ENCODE results near the gene TBC1D1. TPM values are rescaled to one million over a fixed set of nuclear protein-coding genes. Genes with fewer than 3 reads are reported as not detected.

TBC1D1 gene
- total RNA-seq, 1 experiment from 2014 or later, result 28.5 TPM

GRCh38 chr4:38026158-38026740 lies 135.4 kb downstream of the TBC1D1 start:
- Histone ChIP-seq H3K9me3 (no peaks in the 10 kb centered on the region), H3K27me3 (replicated peaks; ENCODE audit: control insufficient read depth, insufficient read depth, low read length) (no peaks in the 10 kb centered on the region), H3K4me1 (no peaks in the 10 kb centered on the region), H3K36me3 (ENCODE audit: control insufficient read depth, insufficient read depth, low read length) (no peaks in the 10 kb centered on the region), H3K4me3 (ENCODE audit: low read depth, low read length) (no peak overlapping the region)
- Mint-ChIP-seq H3K4me1 (ENCODE audit: low read depth, unreplicated experiment) (no peaks in the 10 kb centered on the region), H3K4me3 (ENCODE audit: unreplicated experiment) (no peak overlapping the region), H3K9me3 (ENCODE audit: unreplicated experiment) (peaks cover under 1% of the 10 kb centered on the region), H3K27ac (ENCODE audit: unreplicated experiment) (no peak overlapping the region), H3K36me3 (ENCODE audit: insufficient read depth, unreplicated experiment) (no peaks in the 10 kb centered on the region), H3K27me3 (ENCODE audit: insufficient read depth, unreplicated experiment) (no peaks in the 10 kb centered on the region)
- intact Hi-C loops (cut with micrococcal nuclease; ENCODE audit: unreplicated experiment), result no loop called here
- DNase-seq, result no peak
- BruUV-seq (replicated peaks), result no TSS peak
- ChIA-PET CTCF (interaction anchor here (0.6 kb wide), 1 partner anchor 1155 kb away, joined by 3 read pairs; no protein-coding TSS in a partner anchor), POLR2A (no interaction called here)
- TF ChIP-seq, protein P1, sequence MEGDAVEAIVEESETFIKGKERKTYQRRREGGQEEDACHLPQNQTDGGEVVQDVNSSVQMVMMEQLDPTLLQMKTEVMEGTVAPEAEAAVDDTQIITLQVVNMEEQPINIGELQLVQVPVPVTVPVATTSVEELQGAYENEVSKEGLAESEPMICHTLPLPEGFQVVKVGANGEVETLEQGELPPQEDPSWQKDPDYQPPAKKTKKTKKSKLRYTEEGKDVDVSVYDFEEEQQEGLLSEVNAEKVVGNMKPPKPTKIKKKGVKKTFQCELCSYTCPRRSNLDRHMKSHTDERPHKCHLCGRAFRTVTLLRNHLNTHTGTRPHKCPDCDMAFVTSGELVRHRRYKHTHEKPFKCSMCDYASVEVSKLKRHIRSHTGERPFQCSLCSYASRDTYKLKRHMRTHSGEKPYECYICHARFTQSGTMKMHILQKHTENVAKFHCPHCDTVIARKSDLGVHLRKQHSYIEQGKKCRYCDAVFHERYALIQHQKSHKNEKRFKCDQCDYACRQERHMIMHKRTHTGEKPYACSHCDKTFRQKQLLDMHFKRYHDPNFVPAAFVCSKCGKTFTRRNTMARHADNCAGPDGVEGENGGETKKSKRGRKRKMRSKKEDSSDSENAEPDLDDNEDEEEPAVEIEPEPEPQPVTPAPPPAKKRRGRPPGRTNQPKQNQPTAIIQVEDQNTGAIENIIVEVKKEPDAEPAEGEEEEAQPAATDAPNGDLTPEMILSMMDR (IDR thresholded peaks at IDR 0.05; ENCODE audit: insufficient read depth in 1 of 2, low read depth in 1 of 2, low read length in 1 of 2, severe bottlenecking in 1 of 2, unreplicated experiment in 1 of 2), result no peak

DNA sequence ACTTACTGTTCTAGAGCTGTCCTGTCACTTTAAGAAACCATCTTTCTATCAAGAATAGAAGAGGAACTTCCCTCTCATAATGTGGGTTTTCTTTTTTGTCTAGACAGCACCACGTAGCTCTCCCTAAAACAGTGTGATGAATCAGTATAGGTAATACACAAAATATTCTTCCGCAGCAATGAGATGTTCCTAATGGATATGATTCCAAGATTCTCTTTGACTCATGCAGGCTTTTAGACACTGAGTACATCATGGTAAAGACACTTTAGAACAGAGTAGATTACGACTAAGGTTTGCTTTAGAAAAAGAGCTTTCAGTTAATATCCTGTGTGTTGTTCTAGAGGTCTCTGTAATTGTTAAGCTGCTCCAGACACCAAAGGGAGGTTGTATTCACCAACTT lies 139.1 kb downstream of the TBC1D1 start:
- no peak for DNase-seq
- no peaks in the 10 kb centered on the region for H3K27me3 ChIP-seq (replicated peaks; ENCODE audit: control insufficient read depth, insufficient read depth, low read length)
- no peaks in the 10 kb centered on the region for H3K4me1 Mint-ChIP-seq (ENCODE audit: low read depth, unreplicated experiment)
- H3K27me3 Mint-ChIP-seq (ENCODE audit: insufficient read depth, unreplicated experiment), result no peaks in the 10 kb centered on the region
- no TSS peak for BruUV-seq (replicated peaks)
- POLR2A ChIA-PET, result no interaction called here
- H3K27ac Mint-ChIP-seq (ENCODE audit: unreplicated experiment), result no peak overlapping the region
- H3K9me3 Mint-ChIP-seq (ENCODE audit: unreplicated experiment), result no peaks in the 10 kb centered on the region
- H3K4me1 ChIP-seq, result no peaks in the 10 kb centered on the region
- peaks cover 5% of the 10 kb centered on the region for H3K36me3 Mint-ChIP-seq (ENCODE audit: insufficient read depth, unreplicated experiment)
- TF ChIP-seq, protein P1 (IDR thresholded peaks at IDR 0.05; ENCODE audit: insufficient read depth in 1 of 2, low read depth in 1 of 2, low read length in 1 of 2, severe bottlenecking in 1 of 2, unreplicated experiment in 1 of 2), result no peak
- H3K36me3 ChIP-seq (ENCODE audit: control insufficient read depth, insufficient read depth, low read length), result no peaks in the 10 kb centered on the region
- intact Hi-C loops (cut with micrococcal nuclease; ENCODE audit: unreplicated experiment), result loop anchor here (10.0 kb wide), 1 partner anchor 435 kb away; no protein-coding TSS in a partner anchor
- no peaks in the 10 kb centered on the region for H3K9me3 ChIP-seq
- no peak overlapping the region for H3K4me3 Mint-ChIP-seq (ENCODE audit: unreplicated experiment)
- CTCF ChIA-PET, result no interaction called here
- no peak overlapping the region for H3K4me3 ChIP-seq (ENCODE audit: low read depth, low read length)

GRCh38 chr4:38034986-38035882 lies 144.3 kb downstream of the TBC1D1 start:
- BruUV-seq (replicated peaks), result no TSS peak
- Mint-ChIP-seq H3K4me3 (ENCODE audit: unreplicated experiment) (no peak overlapping the region), H3K36me3 (ENCODE audit: insufficient read depth, unreplicated experiment) (peaks cover 5% of the 10 kb centered on the region), H3K27me3 (ENCODE audit: insufficient read depth, unreplicated experiment) (no peaks in the 10 kb centered on the region), H3K9me3 (ENCODE audit: unreplicated experiment) (no peaks in the 10 kb centered on the region), H3K27ac (ENCODE audit: unreplicated experiment) (no peak overlapping the region), H3K4me1 (ENCODE audit: low read depth, unreplicated experiment) (no peaks in the 10 kb centered on the region)
- H3K4me3 ChIP-seq (ENCODE audit: low read depth, low read length), result no peak overlapping the region
- no peaks in the 10 kb centered on the region for H3K27me3 ChIP-seq (replicated peaks; ENCODE audit: control insufficient read depth, insufficient read depth, low read length)
- POLR2A ChIA-PET, result no interaction called here
- H3K9me3 ChIP-seq, result no peaks in the 10 kb centered on the region
- intact Hi-C loops (cut with micrococcal nuclease; ENCODE audit: unreplicated experiment), result loop anchor here (1.0 to 10.0 kb wide), 5 partner anchors 58 to 440 kb away; partner anchors contain the start of gene TBC1D1
- TF ChIP-seq, protein P1 (IDR thresholded peaks at IDR 0.05; ENCODE audit: insufficient read depth in 1 of 2, low read depth in 1 of 2, low read length in 1 of 2, severe bottlenecking in 1 of 2, unreplicated experiment in 1 of 2), result peak; percentile 54 to 61
- DNase-seq, result peak in 1 of 2 experiments; percentile 57
- no peaks in the 10 kb centered on the region for H3K4me1 ChIP-seq
- no peaks in the 10 kb centered on the region for H3K36me3 ChIP-seq (ENCODE audit: control insufficient read depth, insufficient read depth, low read length)
- CTCF ChIA-PET, result interaction anchor here (0.6 to 1.1 kb wide), 6 partner anchors 8 to 350 kb away, joined by 3 to 7 read pairs (median 3); no protein-coding TSS in a partner anchor

All from Caco-2 (cell line).